GM12875 (cell line): ENCODE results near the gene FBN2.

Experiments used
- H3K4me3 ChIP-seq: one replicate; pipeline ENCODE4 v1.5.1; 2011; ENCODE audit warnings: low read depth, low read length, control low read depth
- TF ChIP-seq, protein P1 (sequence below): IDR thresholded peaks from 2 replicates; pipeline ENCODE4 v1.5.1; 2011; ENCODE audit warnings: low read depth, mild to moderate bottlenecking, control low read depth, inconsistent platforms, low read length, moderate library complexity, borderline replicate concordance; ENCODE audit not compliant: insufficient read depth

Gene FBN2

DNA sequence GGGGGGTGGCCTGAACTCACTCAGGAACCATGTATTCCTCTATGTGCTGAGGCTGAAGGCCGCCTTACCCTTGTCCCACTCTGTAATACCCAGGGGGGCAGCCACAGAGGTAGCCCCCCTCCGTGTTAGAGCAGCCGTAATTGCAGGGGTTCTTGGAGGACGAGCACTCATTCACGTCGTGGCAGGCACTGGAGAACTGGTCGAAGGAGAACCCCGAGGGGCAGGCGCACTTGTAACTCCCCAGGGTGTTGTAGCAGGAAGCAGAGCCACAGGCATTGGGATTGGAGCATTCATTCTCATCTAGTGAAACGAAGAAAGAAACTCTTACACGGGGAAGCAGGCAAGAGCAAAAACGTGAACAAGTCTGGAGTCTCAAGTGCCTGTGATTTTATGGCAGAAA, 274.7 kb downstream of the FBN2 start:
- H3K4me3 ChIP-seq: no peak overlapping the region
- TF ChIP-seq, protein P1, sequence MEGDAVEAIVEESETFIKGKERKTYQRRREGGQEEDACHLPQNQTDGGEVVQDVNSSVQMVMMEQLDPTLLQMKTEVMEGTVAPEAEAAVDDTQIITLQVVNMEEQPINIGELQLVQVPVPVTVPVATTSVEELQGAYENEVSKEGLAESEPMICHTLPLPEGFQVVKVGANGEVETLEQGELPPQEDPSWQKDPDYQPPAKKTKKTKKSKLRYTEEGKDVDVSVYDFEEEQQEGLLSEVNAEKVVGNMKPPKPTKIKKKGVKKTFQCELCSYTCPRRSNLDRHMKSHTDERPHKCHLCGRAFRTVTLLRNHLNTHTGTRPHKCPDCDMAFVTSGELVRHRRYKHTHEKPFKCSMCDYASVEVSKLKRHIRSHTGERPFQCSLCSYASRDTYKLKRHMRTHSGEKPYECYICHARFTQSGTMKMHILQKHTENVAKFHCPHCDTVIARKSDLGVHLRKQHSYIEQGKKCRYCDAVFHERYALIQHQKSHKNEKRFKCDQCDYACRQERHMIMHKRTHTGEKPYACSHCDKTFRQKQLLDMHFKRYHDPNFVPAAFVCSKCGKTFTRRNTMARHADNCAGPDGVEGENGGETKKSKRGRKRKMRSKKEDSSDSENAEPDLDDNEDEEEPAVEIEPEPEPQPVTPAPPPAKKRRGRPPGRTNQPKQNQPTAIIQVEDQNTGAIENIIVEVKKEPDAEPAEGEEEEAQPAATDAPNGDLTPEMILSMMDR: no peak

DNA sequence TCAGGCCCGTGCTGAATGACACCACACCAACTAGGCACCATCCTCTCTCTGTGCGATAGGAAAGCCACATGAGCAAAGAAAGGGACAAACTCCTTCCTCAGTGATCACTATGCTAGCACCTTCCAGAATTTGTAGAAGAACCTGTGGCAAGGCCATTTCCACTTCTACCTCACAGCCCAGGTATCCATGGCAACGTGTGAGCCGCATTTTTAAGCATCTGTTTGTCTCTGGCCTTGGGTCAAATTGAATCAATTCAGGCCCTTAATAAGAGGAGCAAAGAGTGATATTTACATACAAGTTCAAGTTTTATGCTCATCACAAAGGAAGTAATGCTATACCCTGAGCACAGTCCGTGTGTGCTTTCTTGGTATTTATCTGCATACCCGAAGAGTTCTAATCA, 275.1 kb downstream of the FBN2 start:
- TF ChIP-seq, protein P1: no peak
- H3K4me3 ChIP-seq: no peak overlapping the region

DNA sequence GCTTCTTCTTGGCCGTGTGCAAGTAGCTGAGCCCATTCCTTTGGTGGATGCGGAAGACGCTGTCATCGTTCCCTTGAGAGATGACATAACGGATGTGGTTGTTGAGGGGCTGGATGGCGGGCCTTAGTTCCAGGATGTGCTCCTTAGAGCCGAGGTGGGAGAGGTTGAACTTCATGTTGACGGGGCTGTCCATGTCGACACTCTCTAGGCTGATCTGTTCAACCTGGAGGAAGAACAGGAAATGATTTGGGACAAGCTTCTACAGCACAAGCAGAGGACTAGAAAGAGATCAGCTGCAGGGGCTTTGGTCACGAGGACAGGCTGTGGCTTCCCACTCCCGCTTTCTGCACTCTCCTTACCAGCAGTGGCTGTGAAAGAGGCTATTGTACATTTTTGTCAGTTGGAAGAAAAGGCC, 278.4 kb downstream of the FBN2 start:
- TF ChIP-seq, protein P1: no peak
- H3K4me3 ChIP-seq: no peak overlapping the region

DNA sequence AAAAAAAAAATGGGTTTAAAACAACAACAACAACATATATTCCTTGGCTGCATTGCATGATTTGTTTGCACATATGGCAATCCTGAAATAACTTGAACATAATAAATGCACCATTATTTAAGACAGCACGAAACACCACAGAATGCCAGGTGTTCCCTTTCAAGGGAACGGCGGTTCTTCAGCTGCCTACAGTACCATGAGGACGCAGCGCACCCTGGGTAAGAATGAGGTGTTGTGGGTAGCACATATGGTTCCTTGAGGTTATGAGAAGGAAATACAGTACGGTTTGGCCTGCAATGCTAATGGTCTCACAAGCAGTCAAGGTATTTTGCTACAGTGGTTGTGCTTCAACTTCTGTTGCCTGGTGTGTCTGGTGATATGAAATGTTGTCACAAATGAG, 279.7 kb downstream of the FBN2 start:
- TF ChIP-seq, protein P1: no peak
- H3K4me3 ChIP-seq: no peak overlapping the region

DNA sequence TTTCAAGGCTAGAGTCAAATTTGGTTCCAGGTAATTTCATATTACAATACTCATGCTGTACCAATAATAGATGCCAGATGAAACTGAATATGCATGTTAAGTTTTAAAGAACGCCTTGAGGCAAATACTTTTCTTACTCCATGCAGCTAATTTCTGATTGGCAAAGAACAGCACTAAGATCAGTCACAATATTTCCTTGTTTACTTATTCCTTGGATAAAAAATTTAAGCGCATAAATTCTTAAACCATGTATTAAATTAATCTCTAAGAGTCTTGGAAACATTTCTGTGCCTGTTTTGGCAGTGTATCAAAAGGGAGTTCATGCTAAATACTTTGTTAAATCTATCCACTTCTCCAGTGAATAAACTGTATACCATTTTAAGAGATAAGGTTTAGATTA, 281.0 kb downstream of the FBN2 start:
- TF ChIP-seq, protein P1: no peak
- H3K4me3 ChIP-seq: no peak overlapping the region

DNA sequence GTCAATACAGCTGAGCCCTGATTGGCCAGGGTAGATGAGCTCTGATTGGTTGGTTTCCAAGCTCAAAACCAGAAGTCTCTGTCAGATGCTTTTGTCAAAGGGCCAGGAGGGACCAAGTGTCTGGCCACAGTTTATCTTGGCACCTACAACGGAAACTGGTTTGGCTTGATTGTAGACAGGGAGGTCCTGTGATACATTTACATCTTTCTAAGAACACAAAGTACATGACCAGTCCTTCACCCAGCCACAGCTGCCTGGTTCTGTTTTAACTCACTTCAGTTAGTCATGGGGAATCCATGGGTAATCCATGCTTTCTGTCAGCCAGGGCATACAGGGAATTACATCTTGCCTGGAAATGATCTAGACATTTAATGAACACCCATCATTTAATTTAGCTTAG, 283.3 kb downstream of the FBN2 start:
- TF ChIP-seq, protein P1: no peak

DNA sequence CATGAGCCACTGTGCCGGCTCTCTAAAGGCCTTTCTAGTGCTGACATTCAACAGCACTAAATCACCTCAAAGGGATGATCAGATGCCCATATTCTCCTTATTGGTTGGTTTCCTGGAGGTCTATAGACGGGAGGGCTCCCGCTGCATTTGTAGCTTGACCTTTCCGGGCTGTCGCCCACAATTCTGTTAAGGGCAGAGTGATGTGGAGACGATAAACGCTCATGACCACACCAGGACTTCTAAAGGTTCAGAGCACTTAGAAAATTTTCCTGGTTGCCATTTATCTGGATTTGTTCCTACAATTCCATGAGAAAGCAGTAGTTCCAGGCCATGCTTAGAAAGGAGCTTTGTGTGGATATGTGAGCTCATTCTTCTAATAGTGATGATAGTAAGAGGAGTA, 284.2 kb downstream of the FBN2 start:
- TF ChIP-seq, protein P1: no peak
- no peak overlapping the region for H3K4me3 ChIP-seq

More for the DNA sequence above, 283.3 kb downstream of the FBN2 start:
- no peak overlapping the region for H3K4me3 ChIP-seq
